Transverse colon (tissue), 3 donors: ENCODE results near the gene RAB27B.

Experiments used
- CTCF ChIP-seq, 5 experiments: fragments of 200-600 bp in 3 of 5; fragments of 450-650 bp in 2 of 5; sonication (generic) in 3 of 5; IDR thresholded peaks; 1 replicate in 2 of 5; 2 replicates in 3 of 5; pipeline ENCODE4 v1.5.1; 2016 to 2017; ENCODE audit warnings: antibody characterized with exemption in 5 of 5, inconsistent platforms in 3 of 5, mild to moderate bottlenecking in 2 of 5, moderate library complexity in 1 of 5
- POLR2A ChIP-seq: fragments of 450-650 bp; IDR thresholded peaks from one replicate; pipeline ENCODE4 v1.6.1; 2016; ENCODE audit warnings: antibody characterized with exemption, mild to moderate bottlenecking, moderate library complexity

DNA sequence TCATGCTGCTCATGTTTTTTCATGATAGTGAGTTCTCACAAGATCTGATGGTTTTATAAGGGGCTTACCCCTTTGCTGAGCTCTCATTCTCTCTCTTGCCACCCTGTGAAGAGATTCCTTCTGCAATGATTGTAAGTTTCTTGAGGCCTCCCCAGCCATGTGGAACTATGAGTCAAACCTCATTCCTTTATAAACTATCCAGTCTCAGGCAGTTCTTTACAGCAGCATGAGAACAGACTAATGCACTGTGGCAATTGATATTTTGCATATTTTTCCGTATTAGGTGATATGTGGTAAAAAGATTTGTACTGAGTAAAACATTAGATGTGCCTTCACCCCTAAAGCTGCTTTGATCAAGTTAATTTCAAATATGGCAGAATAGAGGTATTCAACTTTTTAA is 48.8 kb downstream of the RAB27B start:
- TF ChIP-seq CTCF (IDR thresholded peaks at IDR 0.05) (no peak), POLR2A (no peak)
